Epithelial cell of esophagus (primary cell): ENCODE measurements around the gene ARSJ.

Experiments used
- DNase-seq: peaks from one replicate; pipeline ENCODE4 v3.0.0; 2010; ENCODE audit warnings: low read depth
- H3K4me3 ChIP-seq: 2 replicates; pipeline ENCODE4 v1.5.1; 2011; ENCODE audit warnings: mild to moderate bottlenecking, low read length, control low read depth
- TF ChIP-seq, protein P1 (sequence below): IDR thresholded peaks from 2 replicates; pipeline ENCODE4 v1.5.1; 2011; ENCODE audit warnings: low read depth, mild to moderate bottlenecking, low read length, control low read depth, inconsistent platforms; ENCODE audit not compliant: insufficient read depth; ENCODE audit errors: missing control alignments

The ARSJ gene

GRCh38 chr4:113882668-113883067 lies 96.8 kb downstream of the ARSJ start:
- no peak overlapping the region for H3K4me3 ChIP-seq
- TF ChIP-seq, protein P1, sequence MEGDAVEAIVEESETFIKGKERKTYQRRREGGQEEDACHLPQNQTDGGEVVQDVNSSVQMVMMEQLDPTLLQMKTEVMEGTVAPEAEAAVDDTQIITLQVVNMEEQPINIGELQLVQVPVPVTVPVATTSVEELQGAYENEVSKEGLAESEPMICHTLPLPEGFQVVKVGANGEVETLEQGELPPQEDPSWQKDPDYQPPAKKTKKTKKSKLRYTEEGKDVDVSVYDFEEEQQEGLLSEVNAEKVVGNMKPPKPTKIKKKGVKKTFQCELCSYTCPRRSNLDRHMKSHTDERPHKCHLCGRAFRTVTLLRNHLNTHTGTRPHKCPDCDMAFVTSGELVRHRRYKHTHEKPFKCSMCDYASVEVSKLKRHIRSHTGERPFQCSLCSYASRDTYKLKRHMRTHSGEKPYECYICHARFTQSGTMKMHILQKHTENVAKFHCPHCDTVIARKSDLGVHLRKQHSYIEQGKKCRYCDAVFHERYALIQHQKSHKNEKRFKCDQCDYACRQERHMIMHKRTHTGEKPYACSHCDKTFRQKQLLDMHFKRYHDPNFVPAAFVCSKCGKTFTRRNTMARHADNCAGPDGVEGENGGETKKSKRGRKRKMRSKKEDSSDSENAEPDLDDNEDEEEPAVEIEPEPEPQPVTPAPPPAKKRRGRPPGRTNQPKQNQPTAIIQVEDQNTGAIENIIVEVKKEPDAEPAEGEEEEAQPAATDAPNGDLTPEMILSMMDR: no peak
- DNase-seq: no peak

DNA sequence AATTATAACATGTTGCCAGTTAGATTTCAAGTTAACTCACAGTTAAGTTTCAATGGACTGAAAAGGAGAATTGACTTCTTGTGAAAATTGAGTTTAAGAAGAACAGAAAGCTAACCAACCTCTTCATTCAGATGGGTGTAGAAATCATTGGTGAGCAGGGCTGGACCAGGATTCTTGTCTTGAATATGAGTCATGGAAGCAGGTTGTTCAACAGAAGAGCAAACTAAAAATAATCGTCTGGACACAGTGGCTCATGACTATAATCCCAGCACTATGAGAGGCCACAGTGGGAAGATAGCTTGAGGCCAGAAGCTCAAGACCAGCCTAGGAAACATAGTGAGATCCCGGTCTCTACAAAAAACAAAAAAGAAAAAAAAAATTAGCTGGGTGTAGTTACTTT lies 98.2 kb downstream of the ARSJ start:
- peak; percentile 67 for DNase-seq
- no peak overlapping the region for H3K4me3 ChIP-seq
- TF ChIP-seq, protein P1: no peak

- no peak for DNase-seq
- TF ChIP-seq, protein P1: no peak
- H3K4me3 ChIP-seq: no peak overlapping the region
Measured at GRCh38 chr4:113880240-113881028, 99.0 kb downstream of the ARSJ start.

DNA sequence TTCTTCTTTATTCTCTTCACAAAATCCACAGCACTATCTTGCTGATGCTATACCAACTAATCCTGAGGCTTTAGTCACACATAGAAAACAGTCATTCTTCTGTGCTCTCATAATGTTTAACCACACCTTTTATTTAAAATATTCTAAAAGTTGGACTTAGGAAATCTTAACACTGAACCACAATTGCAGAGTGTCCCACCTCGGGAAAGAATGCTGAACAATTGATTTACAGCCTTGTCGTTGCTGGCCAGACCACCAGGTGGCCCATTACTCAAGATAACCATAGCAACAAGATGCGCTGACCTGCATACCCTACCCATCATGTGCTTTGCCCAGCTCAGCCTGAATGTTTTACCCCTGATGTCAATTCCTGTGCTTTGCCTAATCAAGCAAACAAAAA lies 100.8 kb downstream of the ARSJ start:
- no peak overlapping the region for H3K4me3 ChIP-seq
- TF ChIP-seq, protein P1: no peak
- DNase-seq: no peak

- DNase-seq: no peak
- TF ChIP-seq, protein P1: no peak
- H3K4me3 ChIP-seq: no peak overlapping the region
Measured at GRCh38 chr4:113874480-113874879, 105.0 kb downstream of the ARSJ start.

- H3K4me3 ChIP-seq: no peak overlapping the region
- no peak for DNase-seq
- TF ChIP-seq, protein P1: no peak
Measured at GRCh38 chr4:113873508-113873907, 105.9 kb downstream of the ARSJ start.
